ENCODE data around the gene DPP4. TPM values are rescaled to one million over a fixed set of nuclear protein-coding genes. Genes with fewer than 3 reads are reported as not detected.

Gene DPP4
- total and polyA plus RNA-seq, 2 of the 13 experiments (the other 11 are each of a cell fraction or from before 2014, with no cell fraction given): 39.4 to 109 TPM

DNA sequence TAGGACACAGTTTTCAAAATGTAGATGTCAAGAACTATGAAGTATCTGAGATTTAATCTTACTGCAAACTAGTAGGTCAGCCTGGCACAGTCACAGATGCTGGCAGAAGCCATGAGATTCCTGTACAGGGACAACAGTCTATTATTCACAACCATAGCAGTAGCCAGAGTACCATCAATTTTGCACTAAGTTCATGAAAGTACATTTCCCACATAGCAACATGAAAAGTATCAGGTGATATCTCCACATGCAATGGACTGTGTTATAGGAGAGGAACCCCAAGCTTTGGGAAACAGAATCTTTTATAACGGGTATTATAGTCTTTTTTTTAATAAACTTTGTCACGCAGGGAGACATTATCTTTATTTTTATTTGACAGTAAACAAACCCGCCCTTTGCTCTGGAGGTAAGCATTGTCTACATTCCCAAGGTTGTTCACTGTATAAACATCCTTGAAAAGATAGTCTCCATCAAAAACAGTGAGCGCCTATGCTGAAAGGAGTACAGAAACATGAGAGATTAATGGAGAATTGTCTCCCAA, 33.4 kb upstream of the DPP4 start (continued):
- TF ChIP-seq E2F1 (CRISPR knock-in tag; IDR thresholded peaks at IDR 0.05) (0 out of 2 replicates have a peak, but pooled peaks have one; percentile 30), SIN3B (IDR thresholded peaks at IDR 0.05; ENCODE audit: low read length) (no peak), KLF13 (CRISPR knock-in tag; IDR thresholded peaks at IDR 0.05) (no peak), ZNF776 (CRISPR knock-in tag; IDR thresholded peaks at IDR 0.05) (no peak), ZNF616 (CRISPR knock-in tag; IDR thresholded peaks at IDR 0.05; ENCODE audit: low read depth) (no peak), ZNF253 (CRISPR knock-in tag; IDR thresholded peaks at IDR 0.05; ENCODE audit: borderline replicate concordance) (no peak), CREB1 (IDR thresholded peaks at IDR 0.05) (no peak), CREB1 (CRISPR knock-in tag; IDR thresholded peaks at IDR 0.05) (no peak; the same call in 1 of the 2 replicates), ZNF543 (CRISPR knock-in tag; IDR thresholded peaks at IDR 0.05) (no peak), POLR2AphosphoS5 (IDR thresholded peaks at IDR 0.05; ENCODE audit: low read depth, low read length) (no peak), ARNT (IDR thresholded peaks at IDR 0.05) (no peak), MBD4 (IDR thresholded peaks at IDR 0.05; ENCODE audit: borderline replicate concordance, low read length) (no peak), PAX8 (CRISPR knock-in tag; IDR thresholded peaks at IDR 0.05; ENCODE audit: borderline replicate concordance) (no peak), EEA1 (CRISPR knock-in tag; IDR thresholded peaks at IDR 0.05; ENCODE audit: borderline replicate concordance) (no peak), ZNF20 (CRISPR knock-in tag; IDR thresholded peaks at IDR 0.05) (no peak), ZNF446 (CRISPR knock-in tag; IDR thresholded peaks at IDR 0.05) (no peak), KLF11 (CRISPR knock-in tag; IDR thresholded peaks at IDR 0.05) (0 out of 2 replicates have a peak, but pooled peaks have one; percentile 50), ZNF773 (CRISPR knock-in tag; IDR thresholded peaks at IDR 0.05; ENCODE audit: borderline replicate concordance) (no peak), RNF2 (conservative IDR thresholded peaks at IDR 0.05; ENCODE audit: low read depth) (no peak), ZNF343 (CRISPR knock-in tag; IDR thresholded peaks at IDR 0.05) (no peak), TBX3 (IDR thresholded peaks at IDR 0.05; ENCODE audit: borderline replicate concordance) (no peak), AGO1 (IDR thresholded peaks at IDR 0.05; ENCODE audit: low read depth, low read length, poor library complexity, severe bottlenecking) (no peak), ZEB1 (IDR thresholded peaks at IDR 0.05; ENCODE audit: insufficient replicate concordance, low read depth) (no peak)
- TF ChIP-seq, protein P1, sequence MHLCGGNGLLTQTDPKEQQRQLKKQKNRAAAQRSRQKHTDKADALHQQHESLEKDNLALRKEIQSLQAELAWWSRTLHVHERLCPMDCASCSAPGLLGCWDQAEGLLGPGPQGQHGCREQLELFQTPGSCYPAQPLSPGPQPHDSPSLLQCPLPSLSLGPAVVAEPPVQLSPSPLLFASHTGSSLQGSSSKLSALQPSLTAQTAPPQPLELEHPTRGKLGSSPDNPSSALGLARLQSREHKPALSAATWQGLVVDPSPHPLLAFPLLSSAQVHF (CRISPR knock-in tag; IDR thresholded peaks at IDR 0.05): no peak
- TF ChIP-seq, protein P2, sequence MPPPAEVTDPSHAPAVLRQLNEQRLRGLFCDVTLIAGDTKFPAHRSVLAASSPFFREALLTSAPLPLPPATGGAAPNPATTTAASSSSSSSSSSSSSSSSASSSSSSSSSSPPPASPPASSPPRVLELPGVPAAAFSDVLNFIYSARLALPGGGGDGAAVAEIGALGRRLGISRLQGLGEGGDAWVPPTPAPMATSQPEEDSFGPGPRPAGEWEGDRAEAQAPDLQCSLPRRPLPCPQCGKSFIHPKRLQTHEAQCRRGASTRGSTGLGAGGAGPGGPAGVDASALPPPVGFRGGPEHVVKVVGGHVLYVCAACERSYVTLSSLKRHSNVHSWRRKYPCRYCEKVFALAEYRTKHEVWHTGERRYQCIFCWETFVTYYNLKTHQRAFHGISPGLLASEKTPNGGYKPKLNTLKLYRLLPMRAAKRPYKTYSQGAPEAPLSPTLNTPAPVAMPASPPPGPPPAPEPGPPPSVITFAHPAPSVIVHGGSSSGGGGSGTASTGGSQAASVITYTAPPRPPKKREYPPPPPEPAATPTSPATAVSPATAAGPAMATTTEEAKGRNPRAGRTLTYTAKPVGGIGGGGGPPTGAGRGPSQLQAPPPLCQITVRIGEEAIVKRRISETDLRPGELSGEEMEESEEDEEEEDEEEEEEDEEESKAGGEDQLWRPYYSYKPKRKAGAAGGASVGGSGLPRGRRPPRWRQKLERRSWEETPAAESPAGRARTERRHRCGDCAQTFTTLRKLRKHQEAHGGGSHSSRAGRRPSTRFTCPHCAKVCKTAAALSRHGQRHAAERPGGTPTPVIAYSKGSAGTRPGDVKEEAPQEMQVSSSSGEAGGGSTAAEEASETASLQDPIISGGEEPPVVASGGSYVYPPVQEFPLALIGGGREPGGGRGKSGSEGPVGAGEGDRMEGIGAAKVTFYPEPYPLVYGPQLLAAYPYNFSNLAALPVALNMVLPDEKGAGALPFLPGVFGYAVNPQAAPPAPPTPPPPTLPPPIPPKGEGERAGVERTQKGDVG (CRISPR knock-in tag; IDR thresholded peaks at IDR 0.05; ENCODE audit: borderline replicate concordance): no peak
